PFSK-1 (cell line): ENCODE measurements around the gene ITGBL1.

ENCODE experiments used
- FOXP2 ChIP-seq: optimal IDR thresholded peaks from 2 replicates; pipeline ENCODE3; 2011; ENCODE audit warnings: borderline replicate concordance, control low read depth, inconsistent platforms; ENCODE audit not compliant: insufficient read depth; ENCODE audit errors: extremely low read length, extremely low read depth
- POLR2AphosphoS5 ChIP-seq: IDR thresholded peaks from 2 replicates; pipeline ENCODE4 v1.6.1; 2012; ENCODE audit warnings: low read depth, mild to moderate bottlenecking, control low read depth, low read length, moderate library complexity
- REST ChIP-seq, 2 experiments: IDR thresholded peaks; 2 replicates each; pipeline versions ENCODE4 v1.6.1 to v1.8.0; 2011 to 2012; ENCODE audit warnings: low read depth in 2 of 2, low read length in 2 of 2, control low read depth in 1 of 2, inconsistent platforms in 1 of 2, mild to moderate bottlenecking in 1 of 2, moderate library complexity in 1 of 2; ENCODE audit not compliant: insufficient read depth in 1 of 2
- SIN3A ChIP-seq: IDR thresholded peaks from 2 replicates; pipeline ENCODE4 v1.6.1; 2012; ENCODE audit warnings: mild to moderate bottlenecking, low read length, moderate library complexity, borderline replicate concordance; ENCODE audit not compliant: insufficient read depth
- TAF1 ChIP-seq: IDR thresholded peaks from 2 replicates; pipeline ENCODE4 v1.6.1; 2012; ENCODE audit warnings: low read length, control low read depth, borderline replicate concordance; ENCODE audit not compliant: insufficient read depth

GRCh38 chr13:101554420-101555125 is 102.1 kb downstream of the ITGBL1 start:
- TF ChIP-seq POLR2AphosphoS5 (no peak), REST (IDR thresholded peaks at IDR 0.05; ENCODE audit: insufficient read depth in 1 of 2, low read depth in 2 of 2, low read length in 2 of 2) (no peak), SIN3A (no peak), TAF1 (no peak), FOXP2 (no peak)
